Stimulated activated CD8-positive, alpha-beta memory T cell treated with anti-CD3 and anti-CD28 coated beads, Interleukin-4, amount 100 ng/mL, for 4 hours (primary cell): Measurements from ENCODE around the gene AKR1A1.

Experiments
- DNase-seq, 2 donors: peaks; one replicate each; pipeline ENCODE4 v3.0.0-alpha.2; 2020; ENCODE audit warnings: low read depth in 2 of 2, low spot score in 1 of 2

The AKR1A1 gene

GRCh38 chr1:45612941-45613579, 62.4 kb downstream of the AKR1A1 start:
- DNase-seq = no peak

GRCh38 chr1:45615885-45616284, 65.3 kb downstream of the AKR1A1 start:
- no peak for DNase-seq

DNA sequence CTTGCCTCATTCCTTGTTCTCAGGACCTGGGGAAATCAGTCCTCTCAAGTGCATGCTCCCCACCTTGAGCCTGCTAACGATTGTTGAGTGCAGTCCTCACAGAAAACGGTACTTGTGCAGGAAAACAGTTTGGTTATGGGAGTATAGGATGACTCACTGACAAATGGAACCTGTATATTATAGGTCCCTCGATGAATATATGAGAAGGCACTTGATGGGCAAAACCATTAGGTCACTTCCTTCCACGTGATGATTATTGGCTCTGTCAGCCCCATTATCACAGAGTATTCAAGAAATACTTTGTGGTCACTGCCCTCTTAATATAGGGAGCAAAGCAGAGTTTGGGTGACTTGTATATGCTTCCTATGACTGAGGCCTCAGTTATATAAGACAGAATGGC, 67.0 kb downstream of the AKR1A1 start:
- no peak for DNase-seq

DNA sequence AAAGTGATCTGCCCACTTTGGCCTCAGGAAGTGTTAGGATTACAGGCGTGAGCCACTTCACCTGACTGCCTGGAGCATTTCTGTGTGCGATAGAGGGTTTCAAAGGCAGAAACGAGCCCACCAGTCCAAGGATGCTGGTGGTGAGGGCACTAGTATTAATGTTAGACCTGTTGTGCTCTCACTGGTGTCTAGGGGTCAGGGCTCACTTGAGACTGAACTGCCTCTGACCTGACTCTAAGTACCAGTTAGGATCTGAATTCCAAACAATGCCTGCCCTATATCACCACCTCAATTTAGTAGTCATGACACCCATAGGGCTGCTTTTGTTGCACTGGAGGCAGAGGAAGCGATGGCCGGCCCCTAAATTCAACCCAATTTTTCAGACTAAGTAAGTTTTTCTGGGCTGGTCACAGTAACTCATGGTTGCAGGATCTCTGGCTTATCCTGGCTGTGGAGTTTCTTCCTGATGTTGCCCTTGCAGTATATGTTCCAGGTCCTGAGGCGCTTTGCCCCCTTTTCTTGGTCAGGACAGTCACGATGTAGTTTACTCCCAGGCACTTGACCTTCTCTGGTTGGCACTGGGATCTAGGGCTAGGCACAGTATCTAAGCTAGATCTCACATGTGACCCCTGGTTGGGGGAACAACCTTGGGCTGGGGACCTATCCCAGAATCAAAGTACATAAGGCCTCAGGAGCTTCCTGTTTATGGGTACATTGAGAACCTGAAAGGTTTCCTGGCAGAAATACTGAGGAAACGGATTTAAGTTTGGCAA, 68.7 kb downstream of the AKR1A1 start:
- no peak for DNase-seq
